Skeletal muscle tissue (tissue), 4 donors: Measurements from ENCODE around the gene CD247. TPM values are rescaled to one million over a fixed set of nuclear protein-coding genes. Genes with fewer than 3 reads are reported as not detected.

ENCODE experiments used
- H3K27ac ChIP-seq: one replicate; pipeline ENCODE4 v1.7.0; 2013; ENCODE audit warnings: mild to moderate bottlenecking, low read depth, low read length, inconsistent platforms
- H3K27me3 ChIP-seq, 3 donors: one replicate each; pipeline ENCODE4 v1.7.0; 2013; ENCODE audit warnings: low read length in 3 of 3; ENCODE audit not compliant: control insufficient read depth in 3 of 3, insufficient read depth in 3 of 3
- H3K36me3 ChIP-seq, 3 donors: one replicate each; pipeline ENCODE4 v1.7.0; 2013; ENCODE audit warnings: low read length in 3 of 3; ENCODE audit not compliant: control insufficient read depth in 3 of 3, insufficient read depth in 3 of 3
- H3K4me1 ChIP-seq, 3 donors: one replicate each; pipeline ENCODE4 v1.7.0; 2013; ENCODE audit warnings: low read length in 3 of 3, mild to moderate bottlenecking in 3 of 3; ENCODE audit not compliant: control insufficient read depth in 3 of 3, insufficient read depth in 3 of 3
- H3K4me3 ChIP-seq, 3 donors: one replicate each; pipeline ENCODE4 v1.7.0; 2013; ENCODE audit warnings: low read length in 3 of 3
- H3K9ac ChIP-seq, 3 donors: one replicate each; pipeline ENCODE4 v1.7.0; 2013; ENCODE audit warnings: low read length in 3 of 3, mild to moderate bottlenecking in 3 of 3, moderate library complexity in 2 of 3, low read depth in 1 of 3
- H3K9me3 ChIP-seq, 3 donors: one replicate each; pipeline ENCODE4 v1.7.0; 2013; ENCODE audit warnings: low read length in 3 of 3; ENCODE audit not compliant: control insufficient read depth in 3 of 3
- total RNA-seq: library from RNA; depleted of rRNA; stranded (reverse); fragments of >200 nt; gene quantifications from one replicate; pipeline ENCODE4 v1.2.3, GENCODE V29; 2014
- donor health status: Osteomylitis.

Gene CD247
- total RNA-seq, 1 donor from 2014 or later, result 0.52 TPM

DNA sequence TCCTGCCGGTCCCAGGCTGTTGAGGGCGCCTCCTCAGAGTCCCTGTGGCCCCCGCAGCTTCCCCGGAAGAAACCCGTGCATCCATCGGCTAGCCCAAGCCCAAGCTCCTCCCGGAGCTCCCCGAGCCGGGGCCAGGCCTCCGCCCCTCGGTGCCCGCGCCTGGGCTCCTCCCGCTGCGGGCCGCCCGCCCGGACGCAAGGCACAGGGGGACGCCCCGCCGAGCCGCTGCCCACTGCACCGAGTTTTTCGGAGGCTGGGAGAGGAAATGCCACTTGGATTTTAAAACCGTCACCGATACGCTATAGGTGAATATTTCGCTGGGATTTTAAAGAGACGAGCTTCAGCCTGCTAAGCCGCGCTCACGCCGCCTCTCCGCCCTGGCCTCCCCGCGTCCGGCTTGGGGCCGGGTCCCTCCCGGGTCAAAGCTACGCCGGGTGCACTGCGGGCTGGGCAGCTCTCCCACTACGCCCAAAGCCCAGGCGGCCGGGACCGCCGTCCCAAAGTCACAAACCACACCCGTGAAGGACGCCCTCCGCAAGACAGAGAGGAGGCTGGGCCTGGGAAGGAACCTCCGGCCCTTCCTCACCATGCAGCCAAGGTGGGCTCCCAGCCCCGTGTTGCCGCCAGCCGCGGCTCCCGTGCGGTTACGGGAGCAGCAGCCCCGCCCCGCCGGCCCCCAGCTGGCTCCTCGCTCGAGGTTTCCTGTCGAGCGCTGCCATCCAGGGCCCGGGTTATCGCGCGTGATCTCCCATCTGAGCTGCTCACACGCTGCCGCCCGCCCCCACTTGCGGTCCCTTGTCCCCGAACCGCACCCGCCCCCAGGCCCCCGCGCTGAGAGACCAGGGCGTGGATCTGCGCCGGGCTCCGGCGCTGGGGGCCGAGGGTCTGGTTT lies 63.2 kb downstream of the CD247 start:
- peak overlapping the region; percentile 79 for H3K27ac ChIP-seq
- H3K36me3 ChIP-seq, result no peaks in the 10 kb centered on the region
- H3K9me3 ChIP-seq, result no peaks in the 10 kb centered on the region
- H3K4me3 ChIP-seq, result peak overlapping the region; percentile 85 to 90 (median 90)
- peak overlapping the region; percentile 85 to 93 (median 88) for H3K9ac ChIP-seq
- peaks cover 0 to 5% (median 0%) of the 10 kb centered on the region in 3 donors for H3K27me3 ChIP-seq
- H3K4me1 ChIP-seq, result peaks cover 5 to 12% (median 9%) of the 10 kb centered on the region in 3 donors

DNA sequence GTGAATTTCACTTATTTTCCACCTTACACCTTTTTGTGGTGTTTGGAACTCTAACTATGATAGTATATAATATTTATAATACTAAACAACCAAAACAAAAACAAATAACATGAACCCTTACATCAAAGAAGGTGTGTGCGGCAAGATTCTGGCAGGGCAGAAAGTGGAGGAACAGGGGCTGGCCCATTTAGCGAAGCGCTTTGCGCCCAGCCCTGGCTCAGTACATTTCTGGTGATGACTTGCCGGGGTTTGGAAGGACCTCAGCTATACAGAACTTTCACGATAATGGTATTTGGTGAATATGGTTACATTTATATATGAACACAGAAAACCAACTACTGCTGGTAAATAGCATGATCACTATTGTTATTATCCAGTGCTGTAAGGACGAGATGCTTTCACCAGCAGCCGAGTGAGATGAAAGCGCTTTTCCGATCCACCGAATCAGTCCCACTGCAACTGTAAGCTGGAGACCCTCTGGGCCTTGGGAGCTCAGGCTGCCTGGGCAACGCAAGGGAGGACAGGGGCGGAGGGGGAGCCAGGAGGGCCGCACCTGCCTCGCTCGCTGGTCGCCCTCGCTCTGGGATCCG lies 63.9 kb downstream of the CD247 start:
- Histone ChIP-seq H3K36me3 (no peaks in the 10 kb centered on the region), H3K9ac (peak overlapping the region; percentile 85 to 93 (median 88)), H3K4me1 (peaks cover 5 to 12% (median 9%) of the 10 kb centered on the region in 3 donors), H3K4me3 (peak overlapping the region; percentile 85 to 90 (median 90)), H3K27me3 (peaks cover 0 to 5% (median 0%) of the 10 kb centered on the region in 3 donors), H3K9me3 (no peaks in the 10 kb centered on the region), H3K27ac (peak overlapping the region; percentile 79)

DNA sequence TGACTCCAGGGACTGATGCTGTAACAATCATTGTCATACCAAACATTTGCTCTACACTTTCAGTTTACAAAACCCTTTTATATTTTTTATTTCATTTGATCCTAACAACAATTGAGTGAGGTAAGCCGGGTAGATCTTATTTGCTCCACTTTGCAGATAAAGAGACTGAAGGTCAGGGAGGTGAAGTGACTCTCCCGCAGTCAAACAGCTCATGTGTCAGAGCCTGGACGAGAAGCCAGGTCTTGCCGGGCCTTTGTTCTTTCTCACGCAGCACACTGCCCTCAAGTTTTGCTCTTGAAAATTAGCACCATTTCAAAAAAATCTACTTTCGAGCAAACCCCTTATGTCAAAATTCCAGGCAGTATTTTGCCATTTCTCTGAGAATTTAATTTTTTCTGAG lies 65.2 kb downstream of the CD247 start:
- Histone ChIP-seq H3K9me3 (no peaks in the 10 kb centered on the region), H3K27me3 (peaks cover 0 to 5% (median 0%) of the 10 kb centered on the region in 3 donors), H3K27ac (no peak overlapping the region), H3K9ac (no peak overlapping the region), H3K4me3 (no peak overlapping the region), H3K36me3 (no peaks in the 10 kb centered on the region), H3K4me1 (peaks cover 5 to 12% (median 9%) of the 10 kb centered on the region in 3 donors)

- peaks cover 5 to 12% (median 9%) of the 10 kb centered on the region in 3 donors for H3K4me1 ChIP-seq
- no peak overlapping the region for H3K27ac ChIP-seq
- H3K9me3 ChIP-seq, result no peaks in the 10 kb centered on the region
- H3K27me3 ChIP-seq, result peaks cover 0 to 5% (median 0%) of the 10 kb centered on the region in 3 donors
- no peak overlapping the region for H3K9ac ChIP-seq
- H3K4me3 ChIP-seq, result no peak overlapping the region
- no peaks in the 10 kb centered on the region for H3K36me3 ChIP-seq
Observed at GRCh38 chr1:167452483-167452882, 65.8 kb downstream of the CD247 start.

- Histone ChIP-seq H3K27me3 (peaks cover 0 to 5% (median 2%) of the 10 kb centered on the region in 3 donors), H3K9ac (no peak overlapping the region)
Observed at GRCh38 chr1:167450843-167451242, 67.5 kb downstream of the CD247 start.

DNA sequence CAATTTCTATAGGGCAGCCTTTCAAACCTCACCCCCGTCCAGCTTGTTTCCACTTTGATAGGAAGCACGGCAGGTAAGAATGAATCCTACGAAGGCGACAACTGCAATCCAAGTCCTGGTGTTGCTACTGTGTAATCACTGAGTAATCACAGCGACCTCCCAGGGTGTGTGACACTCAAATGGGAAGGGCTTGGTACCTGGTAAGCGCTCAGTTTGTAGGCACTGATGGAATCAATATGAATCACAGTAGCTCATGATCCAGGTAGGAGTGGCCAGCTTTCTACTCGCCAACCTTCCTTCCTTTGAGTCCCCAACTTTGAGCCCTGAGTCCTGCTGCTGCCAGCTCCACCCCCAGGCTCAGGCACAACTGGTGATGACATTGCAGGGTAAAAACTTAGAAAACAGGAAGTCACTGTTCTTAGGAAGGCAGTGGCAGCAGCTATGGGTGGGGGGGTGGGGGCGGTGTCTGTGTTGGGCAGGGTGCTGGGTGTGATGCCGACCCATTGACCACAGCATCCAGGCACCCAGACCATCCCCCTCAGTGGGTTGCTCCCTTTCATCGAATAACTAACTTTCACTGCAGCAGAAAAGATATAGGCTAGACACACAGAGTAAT lies 70.7 kb downstream of the CD247 start:
- Histone ChIP-seq H3K9me3 (no peaks in the 10 kb centered on the region), H3K4me1 (no peaks in the 10 kb centered on the region), H3K4me3 (no peak overlapping the region), H3K9ac (no peak overlapping the region), H3K27ac (no peak overlapping the region), H3K36me3 (no peaks in the 10 kb centered on the region), H3K27me3 (peaks cover 0 to 6% (median 4%) of the 10 kb centered on the region in 3 donors)

More at GRCh38 chr1:167450843-167451242, 67.5 kb downstream of the CD247 start:
- no peak overlapping the region for H3K27ac ChIP-seq
- no peaks in the 10 kb centered on the region for H3K36me3 ChIP-seq
- no peaks in the 10 kb centered on the region for H3K9me3 ChIP-seq
- peaks cover 0 to 6% (median 5%) of the 10 kb centered on the region in 3 donors for H3K4me1 ChIP-seq
- H3K4me3 ChIP-seq, result no peak overlapping the region

- Histone ChIP-seq H3K36me3 (no peaks in the 10 kb centered on the region), H3K4me1 (no peaks in the 10 kb centered on the region), H3K9ac (no peak overlapping the region), H3K27me3 (peaks cover 0 to 6% (median 0%) of the 10 kb centered on the region in 3 donors), H3K27ac (no peak overlapping the region), H3K9me3 (no peaks in the 10 kb centered on the region), H3K4me3 (no peak overlapping the region)
Observed at GRCh38 chr1:167446966-167447365, 71.4 kb downstream of the CD247 start.

DNA sequence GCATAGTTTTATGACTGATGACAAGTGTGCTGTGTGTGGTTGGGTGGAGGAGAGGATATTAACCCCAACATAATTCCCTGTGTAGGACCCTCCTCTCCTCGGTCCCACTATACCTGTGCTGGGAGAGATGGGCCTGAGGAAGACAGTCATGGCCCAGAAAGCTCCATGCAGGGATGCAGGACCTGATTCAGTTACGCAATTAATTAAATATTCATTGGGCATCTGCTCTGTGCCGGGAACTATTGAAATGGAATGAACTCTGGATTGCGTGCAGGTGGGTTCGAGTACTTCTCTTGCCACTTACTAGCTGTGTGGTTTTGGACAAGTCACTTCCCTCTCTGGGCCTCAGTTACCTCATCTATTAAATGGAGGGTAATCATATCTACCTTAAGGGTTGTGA lies 74.6 kb downstream of the CD247 start:
- no peaks in the 10 kb centered on the region for H3K36me3 ChIP-seq
- H3K4me1 ChIP-seq, result peaks cover 8 to 10% (median 9%) of the 10 kb centered on the region in 3 donors
- no peak overlapping the region for H3K27ac ChIP-seq
- H3K9me3 ChIP-seq, result no peaks in the 10 kb centered on the region
- H3K9ac ChIP-seq, result no peak overlapping the region
- H3K4me3 ChIP-seq, result no peak overlapping the region
- H3K27me3 ChIP-seq, result peaks cover 0 to 13% (median 11%) of the 10 kb centered on the region in 3 donors

DNA sequence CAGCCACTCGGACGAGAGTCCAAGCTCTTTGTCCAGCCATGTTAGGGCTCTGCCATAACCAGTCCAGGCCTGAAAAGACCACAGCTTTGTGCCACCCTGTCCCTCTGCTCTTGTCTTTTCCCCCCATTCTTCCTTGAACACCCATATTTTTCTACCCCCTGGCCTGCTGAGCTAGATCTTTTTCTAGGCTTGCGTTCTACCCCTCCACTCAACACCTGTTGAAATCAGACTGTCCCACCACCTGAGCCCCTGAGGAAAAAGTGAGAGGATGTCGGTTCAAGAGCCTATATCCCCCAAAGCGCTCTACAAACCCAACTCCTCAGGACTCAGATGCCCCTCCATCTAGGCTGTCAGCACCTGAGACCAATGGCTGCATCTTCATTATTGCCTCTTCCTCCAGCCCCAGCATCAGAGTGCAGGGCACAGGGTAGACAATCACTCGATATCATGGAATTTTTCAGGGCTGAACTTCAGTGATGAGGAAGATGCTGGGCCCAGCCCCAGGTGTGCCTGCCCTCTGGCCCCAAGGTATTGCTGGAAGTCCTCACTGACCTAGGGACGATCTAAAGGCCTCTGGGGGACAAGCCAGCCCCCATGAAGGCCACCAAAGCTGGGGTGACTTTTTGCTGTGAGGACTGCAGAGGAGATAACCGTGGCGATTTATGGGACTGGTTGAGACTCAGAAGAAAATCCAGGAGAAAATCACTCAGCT lies 75.3 kb downstream of the CD247 start:
- Histone ChIP-seq H3K27me3 (peaks cover 0 to 18% (median 13%) of the 10 kb centered on the region in 3 donors), H3K4me3 (no peak overlapping the region), H3K4me1 (peaks cover 8 to 11% (median 10%) of the 10 kb centered on the region in 3 donors), H3K9ac (no peak overlapping the region), H3K27ac (no peak overlapping the region), H3K9me3 (no peaks in the 10 kb centered on the region), H3K36me3 (no peaks in the 10 kb centered on the region)
